K562 (cell line): ENCODE results near the gene GLIS1. TPM values are rescaled to one million over a fixed set of nuclear protein-coding genes. Genes with fewer than 3 reads are reported as not detected.

Experiments
- ATAC-seq: fragments of 200-7000 bp; cut with Tn5 transposase; 3 replicates; pipeline ENCODE4 v1.9.1; 2020; ENCODE audit warnings: moderate library complexity
- BruUV-seq: library from RNA; stranded (reverse); fragments of 400-500 nt; replicated peaks from 2 replicates; lab custom pipeline; 2021; lab: Mats Ljungman, UMichigan
- CTCF ChIA-PET: fragments of 300-600 bp; formaldehyde crosslinking; extraction: SDS; loops from one replicate; lab custom pipeline; 2021; ENCODE audit warnings: low intra/inter-chr PET ratio; lab: Yijun Ruan, JAX
- POLR2A ChIA-PET: fragments of 300-600, 350-650 bp; sonication (Branson Sonifier 250); formaldehyde crosslinking; extraction: SDS; loops from one replicate; lab custom pipeline; 2021; ENCODE audit warnings: antibody characterized with exemption, inconsistent platforms; lab: Yijun Ruan, JAX
- DNase-seq, 4 experiments: peaks; one replicate each; pipeline versions ENCODE4 v3.0.0 to v3.0.0-alpha.2; 2011 to 2018; ENCODE audit warnings: low spot score in 3 of 4, mixed read lengths in 3 of 4; ENCODE audit errors: extremely low read depth in 1 of 4
- FAIRE-seq: peaks from 2 replicates; lab custom pipeline; 2011; peaks lifted over from hg19 to GRCh38; lab: Jason Lieb, UNC
- H2AFZ ChIP-seq: 2 replicates; pipeline ENCODE4 v1.6.0; 2011; ENCODE audit warnings: low read depth, low read length, control low read depth, inconsistent platforms
- H3K27ac ChIP-seq: fragments of 200-600 bp; 3 replicates; pipeline ENCODE4 v1.8.0; 2011; ENCODE audit warnings: low read depth, mild to moderate bottlenecking, control low read depth, inconsistent platforms, low read length, moderate library complexity, mixed read lengths; ENCODE audit errors: extremely low read depth
- H3K27me3 ChIP-seq, 2 experiments: fragments of 300-600 bp in 1 of 2; 2 replicates in 1 of 2; 3 replicates in 1 of 2; pipeline versions ENCODE4 v1.6.0 to v1.8.0; 2011; ENCODE audit warnings: inconsistent platforms in 2 of 2, low read length in 2 of 2, mild to moderate bottlenecking in 1 of 2, mixed read lengths in 1 of 2, moderate library complexity in 1 of 2; ENCODE audit not compliant: control insufficient read depth in 2 of 2, insufficient read depth in 2 of 2
- H3K36me3 ChIP-seq: fragments of 300-600 bp; 3 replicates; pipeline ENCODE4 v1.8.0; 2011; ENCODE audit warnings: mild to moderate bottlenecking, low read length, inconsistent platforms; ENCODE audit not compliant: control insufficient read depth, insufficient read depth
- H3K4me1 ChIP-seq, 2 experiments: fragments of 200-600 bp in 1 of 2; replicated peaks in 1 of 2; 2 replicates in 1 of 2; 3 replicates in 1 of 2; pipeline versions ENCODE4 v1.5.1 to v1.8.0; 2011; ENCODE audit warnings: inconsistent platforms in 2 of 2, low read length in 2 of 2, mild to moderate bottlenecking in 1 of 2, mixed read lengths in 1 of 2, moderate library complexity in 1 of 2; ENCODE audit not compliant: control insufficient read depth in 2 of 2, insufficient read depth in 2 of 2
- H3K4me2 ChIP-seq: 2 replicates; pipeline ENCODE4 v1.6.1; 2011; ENCODE audit warnings: low read length, control low read depth, inconsistent platforms, mixed read lengths; ENCODE audit not compliant: insufficient read depth
- H3K4me3 ChIP-seq: fragments of 200-600 bp; sonication (generic), shearing (Covaris generic); 2 replicates; pipeline ENCODE4 v1.5.1; 2016; ENCODE audit warnings: control low read depth, inconsistent platforms
- H3K79me2 ChIP-seq: fragments of 200-600 bp; 3 replicates; pipeline ENCODE4 v1.8.0; 2011; ENCODE audit warnings: low read length, inconsistent platforms; ENCODE audit not compliant: control insufficient read depth, insufficient read depth
- H3K9ac ChIP-seq, 2 experiments: 2 replicates each; pipeline versions ENCODE4 v1.6.0 to v1.6.1; 2011; ENCODE audit warnings: low read depth in 2 of 2, low read length in 2 of 2, control low read depth in 1 of 2, inconsistent platforms in 1 of 2, mild to moderate bottlenecking in 1 of 2, mixed read lengths in 1 of 2; ENCODE audit not compliant: insufficient read depth in 1 of 2
- H3K9me1 ChIP-seq: one replicate; pipeline ENCODE4 v1.6.0; 2011; ENCODE audit warnings: inconsistent platforms, mild to moderate bottlenecking, low read length, moderate library complexity; ENCODE audit not compliant: control insufficient read depth, insufficient read depth
- H3K9me3 ChIP-seq: replicated peaks from 2 replicates; pipeline ENCODE4 v1.5.1; 2011; ENCODE audit warnings: low read depth, low read length, inconsistent platforms; ENCODE audit not compliant: control insufficient read depth, insufficient read depth
- H4K20me1 ChIP-seq: replicated peaks from 2 replicates; pipeline ENCODE4 v1.6.1; 2011; ENCODE audit warnings: low read length, inconsistent platforms, mixed read lengths; ENCODE audit not compliant: control insufficient read depth, insufficient read depth
- ATF1 ChIP-seq, 2 experiments: fragments of 450-650 bp in 1 of 2; IDR thresholded peaks; 2 replicates each; pipeline ENCODE4 v1.6.1; 2016; ENCODE audit warnings: missing compliant biosample characterization in 1 of 2, missing genetic modification characterization in 1 of 2
- BHLHE40 ChIP-seq: IDR thresholded peaks from 2 replicates; pipeline ENCODE4 v1.6.1; 2011; ENCODE audit warnings: low read length, improper control_type of control experiment
- CBFA2T2 ChIP-seq: fragments of 450-650 bp; conservative IDR thresholded peaks from 2 replicates; pipeline ENCODE4 v1.6.1; 2017; ENCODE audit warnings: mild to moderate bottlenecking
- CBFA2T3 ChIP-seq: fragments of 450-650 bp; IDR thresholded peaks from 2 replicates; pipeline ENCODE4 v1.6.1; 2017
- CCNT2 ChIP-seq: IDR thresholded peaks from 2 replicates; pipeline ENCODE4 v1.6.1; 2011; ENCODE audit warnings: borderline replicate concordance, low read depth, mild to moderate bottlenecking, moderate library complexity, mixed read lengths, low read length; ENCODE audit not compliant: insufficient read length; ENCODE audit errors: extremely low read depth
- CREM ChIP-seq: IDR thresholded peaks from 2 replicates; pipeline ENCODE4 v1.6.1; 2014; ENCODE audit warnings: antibody characterized with exemption, low read depth
- FOXA3 ChIP-seq, 2 experiments: fragments of 450-650 bp in 1 of 2; sonication (generic) in 1 of 2; formaldehyde crosslinking; IDR thresholded peaks in 1 of 2; conservative IDR thresholded peaks in 1 of 2; 2 replicates each; pipeline versions ENCODE4 v1.4.0 to v1.8.0; 2020 to 2022; ENCODE audit warnings: mild to moderate bottlenecking in 2 of 2, missing genetic modification reagents in 1 of 2
- FOXK1 ChIP-seq: sonication (generic); formaldehyde crosslinking; IDR thresholded peaks from 2 replicates; pipeline ENCODE4 v1.8.0; 2022; ENCODE audit warnings: missing genetic modification reagents, mild to moderate bottlenecking, borderline replicate concordance
- HDAC2 ChIP-seq: fragments of 450-650 bp; IDR thresholded peaks from 2 replicates; pipeline ENCODE4 v1.6.1; 2016; ENCODE audit warnings: mild to moderate bottlenecking
- JUND ChIP-seq, 2 experiments: IDR thresholded peaks; 2 replicates in 1 of 2; 3 replicates in 1 of 2; pipeline ENCODE4 v1.6.1; 2011; ENCODE audit warnings: borderline replicate concordance in 2 of 2, low read depth in 2 of 2, low read length in 2 of 2, improper control_type of control experiment in 1 of 2, missing biosample characterization in 1 of 2, missing genetic modification characterization in 1 of 2, missing genetic modification reagents in 1 of 2
- MAFF ChIP-seq: IDR thresholded peaks from 2 replicates; pipeline ENCODE4 v1.6.1; 2012; ENCODE audit warnings: low read length, improper control_type of control experiment
- MEF2D ChIP-seq: conservative IDR thresholded peaks from 2 replicates; pipeline ENCODE4 v1.6.1; 2016; ENCODE audit warnings: low read depth, missing genetic modification characterization, missing compliant biosample characterization
- MEIS2 ChIP-seq: fragments of 450-650 bp; IDR thresholded peaks from 2 replicates; pipeline ENCODE4 v1.6.1; 2014; ENCODE audit warnings: mild to moderate bottlenecking; ENCODE audit not compliant: partially characterized antibody
- MYC ChIP-seq, 2 experiments: fragments of 250-450 bp in 1 of 2; sonication (Bioruptor Pico) in 1 of 2; IDR thresholded peaks; 2 replicates each; pipeline versions ENCODE4 v1.5.1 to v1.6.1; 2012 to 2021; ENCODE audit warnings: low read depth in 2 of 2, borderline replicate concordance in 1 of 2, improper control_type of control experiment in 1 of 2, low read length in 1 of 2, mild to moderate bottlenecking in 1 of 2, moderate library complexity in 1 of 2
- NFIC ChIP-seq: fragments of 450-650 bp; IDR thresholded peaks from 2 replicates; pipeline ENCODE4 v1.6.1; 2017; ENCODE audit warnings: mild to moderate bottlenecking, inconsistent platforms
- TAL1 ChIP-seq: fragments of 450-650 bp; IDR thresholded peaks from 2 replicates; pipeline ENCODE4 v1.6.1; 2016; ENCODE audit warnings: mild to moderate bottlenecking
- TCF3 ChIP-seq: sonication (generic); formaldehyde crosslinking; IDR thresholded peaks from 2 replicates; pipeline ENCODE4 v1.4.0; 2020; ENCODE audit warnings: mild to moderate bottlenecking, missing genetic modification reagents
- TEAD4 ChIP-seq, 2 experiments: sonication (generic) in 1 of 2; formaldehyde crosslinking in 1 of 2; IDR thresholded peaks; 2 replicates each; pipeline versions ENCODE4 v1.6.1 to v1.8.0; 2012 to 2022; ENCODE audit warnings: borderline replicate concordance in 1 of 2, inconsistent platforms in 1 of 2, low read length in 1 of 2, mild to moderate bottlenecking in 1 of 2, missing genetic modification reagents in 1 of 2
- VEZF1 ChIP-seq: fragments of 200-800 bp; sonication (Bioruptor generic); IDR thresholded peaks from 2 replicates; pipeline ENCODE4 v1.6.1; 2017; ENCODE audit warnings: missing genetic modification characterization, missing compliant biosample characterization
- ZKSCAN8 ChIP-seq: fragments of 200-800 bp; sonication (Bioruptor generic); IDR thresholded peaks from 2 replicates; pipeline ENCODE4 v1.6.1; 2016; ENCODE audit warnings: missing genetic modification characterization, missing compliant biosample characterization
- ZNF197 ChIP-seq: fragments of 200-800 bp; sonication (Bioruptor generic); IDR thresholded peaks from 2 replicates; pipeline ENCODE4 v1.6.1; 2016; ENCODE audit warnings: low read depth, missing genetic modification characterization, missing compliant biosample characterization
- WGBS: fragments of 100-300 bp; shearing (Covaris generic); methylation state at CpG from one replicate; pipeline ENCODE4 v1.1.6; 2016; ENCODE audit warnings: low coverage, mixed read lengths; ENCODE audit not compliant: insufficient coverage; ENCODE audit errors: missing lambda C conversion rate; 5-methylcytosine and 5-hydroxymethylcytosine counted together
- in situ Hi-C: fragments of 300-500 bp; cut with MboI; formaldehyde crosslinking; loops from 4 replicates; pipeline ENCODE4 v1.15.0; 2018; ENCODE audit warnings: inconsistent platforms, mixed read lengths
- intact Hi-C: fragments of 100-400 bp; cut with micrococcal nuclease; formaldehyde crosslinking; loops from 2 replicates; pipeline ENCODE4 v1.14.2; 2022
- polyA plus RNA-seq, 8 experiments: library from polyadenylated mRNA; depleted of rRNA in 4 of 8; stranded (reverse) in 5 of 8; unstranded in 3 of 8; fragments of >200 nt; fragmentation: Nextera tagmentation in 2 of 8; fragmentation: Illumina TruSeq in 1 of 8; extraction: Ambion mirVana in 2 of 8; extraction: Trizol in 1 of 8; gene quantifications; 2 replicates each; pipeline versions ENCODE4 v1.2.1 to v1.2.3, GENCODE V29; 2011 to 2014; ENCODE audit warnings: inconsistent platforms in 1 of 8, missing spikeins in 1 of 8
- total RNA-seq, 7 experiments: library from RNA; depleted of rRNA in 6 of 7; stranded (reverse); fragments of >200 nt in 6 of 7; fragmentation: Illumina TruSeq in 2 of 7; extraction: Trizol in 2 of 7; gene quantifications; 2 replicates each; pipeline versions ENCODE4 v1.2.1 to v1.2.3, GENCODE V29; 2011 to 2021; ENCODE audit warnings: low replicate concordance in 1 of 7

GLIS1 gene
- total and polyA plus RNA-seq, 9 of the 15 experiments (the other 6 are each of a cell fraction or from before 2014, with no cell fraction given) = not detected

DNA sequence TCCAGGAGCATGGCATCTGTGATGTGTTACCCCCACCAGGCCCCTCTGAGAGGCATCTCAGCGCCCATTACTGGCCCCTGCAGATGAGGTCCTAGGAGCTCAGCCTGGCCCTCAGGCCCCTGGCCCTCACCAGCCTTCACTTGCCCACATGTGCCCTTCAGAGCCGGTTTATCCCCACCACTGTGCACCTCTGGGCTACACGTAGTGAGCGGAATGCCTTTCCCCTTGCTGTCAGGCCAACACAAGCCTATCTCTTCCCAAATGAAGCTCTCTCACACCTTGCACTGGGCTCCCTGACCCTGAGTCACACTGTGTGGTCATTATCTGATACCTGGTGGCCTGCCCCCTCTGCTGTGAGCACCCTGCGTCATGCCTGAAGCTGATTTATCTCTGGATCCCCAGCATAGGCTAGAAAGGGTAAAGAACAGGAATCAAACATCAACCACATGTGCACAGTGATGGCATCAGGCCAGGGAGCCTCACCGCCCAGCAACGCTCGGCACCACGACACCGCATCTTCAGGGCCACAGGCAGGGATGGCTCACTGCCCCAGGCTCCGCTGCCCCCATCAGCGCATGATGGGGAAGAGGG is 49.1 kb downstream of the GLIS1 start:
- peaks cover 69 to 96% of the 10 kb centered on the region in 2 experiments for H3K27me3 ChIP-seq
- no peaks in the 10 kb centered on the region for H3K36me3 ChIP-seq
- WGBS = 1% methylated on average over 12 of the region's 12 CpGs
- H3K4me2 ChIP-seq = no peak overlapping the region
- peak in 3 of 4 experiments; percentile 24 to 65 (median 62) for DNase-seq
- in situ Hi-C loops (no loop called here), intact Hi-C loops (no loop called here)
- ChIA-PET CTCF (no interaction called here), POLR2A (interaction anchor here (0.5 to 1.1 kb wide), 6 partner anchors 18 to 309 kb away, joined by 3 read pairs; no protein-coding TSS in a partner anchor)
- H3K4me3 ChIP-seq = no peak overlapping the region
- ATAC-seq = peak; percentile 66
- FAIRE-seq = peak; percentile 65
- H3K4me1 ChIP-seq = peaks cover 2 to 23% of the 10 kb centered on the region in 2 experiments; a peak in 2 of 5 replicates
- BruUV-seq = no TSS peak
- no peaks in the 10 kb centered on the region for H3K9me1 ChIP-seq
- no peaks in the 10 kb centered on the region for H3K79me2 ChIP-seq
- H3K9ac ChIP-seq = no peak overlapping the region
- H2AFZ ChIP-seq = no peak overlapping the region
- H3K27ac ChIP-seq = no peak overlapping the region
- H4K20me1 ChIP-seq = peaks cover 27% of the 10 kb centered on the region
- H3K9me3 ChIP-seq = no peaks in the 10 kb centered on the region
- no peak for TF ChIP-seq HDAC2
- TF ChIP-seq CCNT2 = peak; percentile 28
- no peak for TF ChIP-seq ATF1 (CRISPR knock-in tag; IDR thresholded peaks at IDR 0.05)
- peak; percentile 51; the same call in 1 of the 2 replicates for TF ChIP-seq ATF1 (tag; IDR thresholded peaks at IDR 0.05)
- no peak for TF ChIP-seq ZKSCAN8
- peak; percentile 59 for TF ChIP-seq CREM
- no peak for TF ChIP-seq MAFF
- TF ChIP-seq VEZF1 (CRISPR knock-in tag) = peak; percentile 45
- peak; percentile 44; the same call in 1 of the 2 replicates for TF ChIP-seq TEAD4 (IDR thresholded peaks at IDR 0.05; ENCODE audit: low read length)
- no peak for TF ChIP-seq TEAD4 (CRISPR knock-in tag; IDR thresholded peaks at IDR 0.05; ENCODE audit: borderline replicate concordance)
- no peak for TF ChIP-seq FOXA3 (CRISPR knock-in tag; conservative IDR thresholded peaks at IDR 0.05 in 1 of 2, IDR thresholded peaks at IDR 0.05 in 1 of 2)
- no peak for TF ChIP-seq FOXK1
- TF ChIP-seq BHLHE40 = peak; percentile 20; the same call in 1 of the 2 replicates
- no peak for TF ChIP-seq ZNF197 (CRISPR knock-in tag)
- TF ChIP-seq TCF3 (CRISPR knock-in tag) = peak; percentile 65
- TF ChIP-seq TAL1 = peak; percentile 43; the same call in 1 of the 2 replicates
- TF ChIP-seq CBFA2T2 = peak; percentile 57; the same call in 1 of the 2 replicates
- TF ChIP-seq CBFA2T3 = peak; percentile 76
- no peak for TF ChIP-seq MEF2D (tag)
- 0 out of 2 replicates have a peak, but pooled peaks have one; percentile 29 for TF ChIP-seq MYC (IDR thresholded peaks at IDR 0.05; ENCODE audit: low read depth, low read length)
- no peak for TF ChIP-seq MYC (CRISPR knock-in tag; IDR thresholded peaks at IDR 0.05; ENCODE audit: borderline replicate concordance, low read depth)
- TF ChIP-seq JUND (IDR thresholded peaks at IDR 0.05; ENCODE audit: borderline replicate concordance, low read depth, low read length) = peak; percentile 60; the same call in 1 of the 2 replicates
- peak; percentile 45; the same call in 1 of the 3 replicates for TF ChIP-seq JUND (tag; IDR thresholded peaks at IDR 0.05; ENCODE audit: borderline replicate concordance, low read depth, low read length)
- peak; percentile 68 for TF ChIP-seq NFIC
- TF ChIP-seq MEIS2 = peak; percentile 28
